Measurements from ENCODE around the gene GALK1.
"Not testable (repeated sequence)": the region's sequence is repeated elsewhere in the genome, so short reads cannot be mapped to it uniquely, and the experiment has no call there.

Gene GALK1

GRCh38 chr17:75773121-75773807 is 8.3 kb upstream of the GALK1 start:
- no peak for DNase-seq (ENCODE audit: low read depth in 1 of 2, low spot score in 1 of 2)
- no peak for TF ChIP-seq JUND (IDR thresholded peaks at IDR 0.05; ENCODE audit: low read depth)
- in situ Hi-C loops (cut with HindIII; ENCODE audit: low pct_unique_long_range_greater_than_20kb, low sequenced_read_pairs), result no loop called here

- DNase-seq (ENCODE audit: low read depth in 1 of 2, low spot score in 1 of 2), result peak; percentile 50 to 77
- in situ Hi-C loops (cut with HindIII; ENCODE audit: low pct_unique_long_range_greater_than_20kb, low sequenced_read_pairs), result no loop called here
- TF ChIP-seq JUND (IDR thresholded peaks at IDR 0.05; ENCODE audit: low read depth), result no peak
These were observed 6.6 kb upstream of the GALK1 start for GRCh38 chr17:75771334-75772281.

GRCh38 chr17:75769536-75769935 is 4.5 kb upstream of the GALK1 start:
- no peak for TF ChIP-seq JUND (IDR thresholded peaks at IDR 0.05; ENCODE audit: low read depth)
- DNase-seq (ENCODE audit: low read depth in 1 of 2, low spot score in 1 of 2), result no peak
- in situ Hi-C loops (cut with HindIII; ENCODE audit: low pct_unique_long_range_greater_than_20kb, low sequenced_read_pairs), result no loop called here

GRCh38 chr17:75767881-75768280 is 2.9 kb upstream of the GALK1 start:
- in situ Hi-C loops (cut with HindIII; ENCODE audit: low pct_unique_long_range_greater_than_20kb, low sequenced_read_pairs), result no loop called here
- no peak for DNase-seq (ENCODE audit: low read depth in 1 of 2, low spot score in 1 of 2)
- TF ChIP-seq JUND (IDR thresholded peaks at IDR 0.05; ENCODE audit: low read depth), result no peak

- TF ChIP-seq JUND (IDR thresholded peaks at IDR 0.05; ENCODE audit: low read depth), result no peak
- DNase-seq (ENCODE audit: low read depth in 1 of 2, low spot score in 1 of 2), result no peak
- in situ Hi-C loops (cut with HindIII; ENCODE audit: low pct_unique_long_range_greater_than_20kb, low sequenced_read_pairs), result no loop called here
These were observed 989 bp upstream of the GALK1 start for GRCh38 chr17:75765981-75766380.

GRCh38 chr17:75764417-75764710 is 628 bp downstream of the GALK1 start:
- in situ Hi-C loops (cut with HindIII; ENCODE audit: low pct_unique_long_range_greater_than_20kb, low sequenced_read_pairs), result no loop called here
- DNase-seq (ENCODE audit: low read depth in 1 of 2, low spot score in 1 of 2), result no peak
- no peak for TF ChIP-seq JUND (IDR thresholded peaks at IDR 0.05; ENCODE audit: low read depth)

- no peak for DNase-seq (ENCODE audit: low read depth in 1 of 2, low spot score in 1 of 2)
- no peak for TF ChIP-seq JUND (IDR thresholded peaks at IDR 0.05; ENCODE audit: low read depth)
- in situ Hi-C loops (cut with HindIII; ENCODE audit: low pct_unique_long_range_greater_than_20kb, low sequenced_read_pairs), result no loop called here
These were observed 1.2 kb downstream of the GALK1 start for GRCh38 chr17:75763613-75764416.

GRCh38 chr17:75763269-75763607 is 1.8 kb downstream of the GALK1 start:
- no peak for TF ChIP-seq JUND (IDR thresholded peaks at IDR 0.05; ENCODE audit: low read depth)
- in situ Hi-C loops (cut with HindIII; ENCODE audit: low pct_unique_long_range_greater_than_20kb, low sequenced_read_pairs), result no loop called here
- DNase-seq (ENCODE audit: low read depth in 1 of 2, low spot score in 1 of 2), result no peak

- DNase-seq (ENCODE audit: low read depth in 1 of 2, low spot score in 1 of 2), result no peak
- no peak for TF ChIP-seq JUND (IDR thresholded peaks at IDR 0.05; ENCODE audit: low read depth)
- in situ Hi-C loops (cut with HindIII; ENCODE audit: low pct_unique_long_range_greater_than_20kb, low sequenced_read_pairs), result no loop called here
These were observed 2.3 kb downstream of the GALK1 start for GRCh38 chr17:75762513-75763268.

- in situ Hi-C loops (cut with HindIII; ENCODE audit: low pct_unique_long_range_greater_than_20kb, low sequenced_read_pairs); DNase-seq (ENCODE audit: low read depth in 1 of 2, low spot score in 1 of 2): not testable (repeated sequence)
These were observed 4.9 kb downstream of the GALK1 start for GRCh38 chr17:75759978-75760640.

GRCh38 chr17:75759457-75759856 is 5.5 kb downstream of the GALK1 start:
- DNase-seq (ENCODE audit: low read depth in 1 of 2, low spot score in 1 of 2), result no peak
- in situ Hi-C loops (cut with HindIII; ENCODE audit: low pct_unique_long_range_greater_than_20kb, low sequenced_read_pairs), result no loop called here
- TF ChIP-seq JUND (IDR thresholded peaks at IDR 0.05; ENCODE audit: low read depth), result no peak
